HUDEP-2 (cell line): ENCODE results near the gene CASP5.
"Not testable (repeated sequence)": the region's sequence is repeated elsewhere in the genome, so short reads cannot be mapped to it uniquely, and the experiment has no call there.

Source experiments
- DNase-seq, 76 experiments: peaks; one replicate each; lab custom pipeline; 2025; ENCODE audit not compliant: unreplicated experiment in 76 of 76; lab: John Stamatoyannopoulos, UW

CASP5 gene

GRCh38 chr11:105034388-105034787 is 11.4 kb upstream of the CASP5 start:
- not testable (repeated sequence) for DNase-seq

- no peak for DNase-seq
These were observed 10.8 kb upstream of the CASP5 start for GRCh38 chr11:105033781-105034180.

- no peak for DNase-seq
These were observed 10.4 kb upstream of the CASP5 start for GRCh38 chr11:105033343-105033742.

GRCh38 chr11:105032495-105032894 is 9.5 kb upstream of the CASP5 start:
- DNase-seq, result no peak

- DNase-seq, result no peak
These were observed 4.7 kb upstream of the CASP5 start for GRCh38 chr11:105027678-105028077.

- DNase-seq, result no peak
These were observed 1.4 kb upstream of the CASP5 start for GRCh38 chr11:105024394-105024793.

GRCh38 chr11:105022527-105022926 is 441 bp downstream of the CASP5 start:
- no peak for DNase-seq

- no peak for DNase-seq
These were observed 15.5 kb downstream of the CASP5 start for GRCh38 chr11:105007463-105007862.

GRCh38 chr11:105005451-105005845 is 17.5 kb downstream of the CASP5 start:
- DNase-seq, result no peak

GRCh38 chr11:105004021-105004420 is 18.9 kb downstream of the CASP5 start:
- no peak for DNase-seq

- DNase-seq, result no peak
These were observed 19.8 kb downstream of the CASP5 start for GRCh38 chr11:105003151-105003550.

GRCh38 chr11:105000797-105001196 is 22.2 kb downstream of the CASP5 start:
- peak in 13 of 76 experiments; percentile 0 to 27 (median 3) for DNase-seq

GRCh38 chr11:105000167-105000566 is 22.8 kb downstream of the CASP5 start:
- DNase-seq, result peak in 1 of 76 experiments; percentile 7

GRCh38 chr11:104999721-105000120 is 23.2 kb downstream of the CASP5 start:
- no peak for DNase-seq

GRCh38 chr11:104997288-104997687 is 25.7 kb downstream of the CASP5 start:
- no peak for DNase-seq

- no peak for DNase-seq
These were observed 28.0 kb downstream of the CASP5 start for GRCh38 chr11:104995001-104995408.

GRCh38 chr11:104992781-104993180 is 30.2 kb downstream of the CASP5 start:
- DNase-seq, result no peak

GRCh38 chr11:104991994-104992393 is 31.0 kb downstream of the CASP5 start:
- no peak for DNase-seq

GRCh38 chr11:104984808-104985207 is 38.2 kb downstream of the CASP5 start:
- no peak for DNase-seq

GRCh38 chr11:104979839-104980238 is 43.1 kb downstream of the CASP5 start:
- DNase-seq, result no peak

- DNase-seq, result no peak
These were observed 49.4 kb downstream of the CASP5 start for GRCh38 chr11:104973616-104974015.

- not testable (repeated sequence) for DNase-seq
These were observed 50.0 kb downstream of the CASP5 start for GRCh38 chr11:104972924-104973323.

GRCh38 chr11:104970756-104971155 is 52.2 kb downstream of the CASP5 start:
- no peak for DNase-seq
